ENCODE results near the gene BIRC6.
"Not testable (repeated sequence)": the region's sequence is repeated elsewhere in the genome, so short reads cannot be mapped to it uniquely, and the experiment has no call there.

BIRC6 gene

GRCh38 chr2:32453242-32454062, 96.6 kb downstream of the BIRC6 start:
- no peak for DNase-seq

DNA sequence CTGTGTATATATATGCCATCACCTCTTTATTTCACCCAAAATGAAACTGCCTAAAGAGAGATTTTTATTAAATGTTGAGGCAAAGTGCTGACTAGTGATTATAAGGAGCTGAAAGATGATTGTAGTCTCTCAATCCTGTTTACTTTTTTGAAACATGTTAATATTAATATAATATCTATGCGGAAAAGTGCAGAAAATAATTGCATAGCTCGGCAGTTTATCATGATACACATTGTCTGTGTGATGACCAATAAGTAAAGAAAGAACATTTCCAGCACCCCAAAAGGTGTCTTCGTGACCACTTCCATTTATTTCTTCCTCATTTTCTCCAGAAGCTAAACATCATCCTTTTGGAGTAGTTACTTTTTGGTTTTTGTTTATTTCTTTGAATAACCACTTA, 99.0 kb downstream of the BIRC6 start:
- no peak for DNase-seq

- no peak for DNase-seq
These were observed 100.0 kb downstream of the BIRC6 start for GRCh38 chr2:32456808-32457207.

DNA sequence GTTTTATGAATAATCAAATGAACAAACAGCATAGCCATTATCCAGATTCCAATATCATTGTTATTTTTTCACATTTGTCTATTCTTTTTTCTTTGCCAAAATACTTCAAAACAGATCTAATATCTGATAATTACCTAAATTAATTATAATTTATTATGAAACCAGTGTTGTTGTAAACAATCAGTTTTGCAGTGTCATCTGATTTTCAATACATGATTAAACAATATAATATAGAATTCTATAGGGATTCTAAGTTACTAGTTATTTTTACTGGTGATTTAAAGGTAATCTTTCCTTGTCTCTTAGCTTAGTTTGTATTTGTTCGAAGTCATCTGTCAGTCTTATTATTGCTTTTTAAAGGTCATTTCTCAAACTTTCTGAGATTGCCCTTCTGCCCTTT, 101.0 kb downstream of the BIRC6 start:
- DNase-seq, result no peak

DNA sequence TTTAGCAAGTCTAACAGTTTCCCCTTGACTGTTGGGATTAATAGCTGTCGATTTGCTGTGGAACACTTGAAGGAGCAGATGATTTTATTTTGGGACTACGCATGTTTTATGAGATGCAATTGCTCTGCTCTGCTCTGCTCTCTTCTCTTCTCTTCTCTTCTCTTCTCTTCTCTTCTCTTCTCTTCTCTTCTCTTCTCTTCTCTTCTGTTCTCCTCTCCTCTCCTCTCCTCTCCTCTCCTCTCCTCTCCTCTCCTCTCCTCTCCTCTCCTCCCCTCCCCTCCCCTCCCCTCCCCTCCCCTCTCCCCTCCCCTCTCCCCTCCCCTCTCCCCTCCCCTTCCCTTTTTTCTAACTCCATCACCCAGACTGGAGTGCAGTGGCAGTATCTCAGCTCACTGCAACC, 104.0 kb downstream of the BIRC6 start:
- DNase-seq, result not testable (repeated sequence)

GRCh38 chr2:32463110-32463509, 106.3 kb downstream of the BIRC6 start:
- DNase-seq, result no peak

DNA sequence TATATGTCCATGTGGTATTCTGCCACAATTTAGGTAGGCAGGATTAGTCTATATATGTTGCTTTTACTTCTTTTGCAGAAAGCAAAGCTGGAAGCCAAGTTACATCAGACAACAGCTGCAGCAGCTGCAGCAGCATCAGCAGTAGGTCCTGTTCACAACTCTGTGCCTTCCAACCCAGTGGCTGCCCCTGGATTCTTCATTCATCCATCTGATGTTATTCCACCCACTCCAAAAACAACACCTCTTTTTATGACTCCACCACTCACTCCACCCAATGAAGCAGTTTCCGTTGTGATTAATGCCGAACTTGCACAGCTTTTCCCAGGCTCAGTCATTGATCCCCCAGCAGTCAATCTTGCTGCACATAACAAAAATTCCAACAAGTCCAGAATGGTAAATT, 107.6 kb downstream of the BIRC6 start:
- no peak for DNase-seq

- DNase-seq, result no peak
These were observed 115.8 kb downstream of the BIRC6 start for GRCh38 chr2:32472605-32473004.

DNA sequence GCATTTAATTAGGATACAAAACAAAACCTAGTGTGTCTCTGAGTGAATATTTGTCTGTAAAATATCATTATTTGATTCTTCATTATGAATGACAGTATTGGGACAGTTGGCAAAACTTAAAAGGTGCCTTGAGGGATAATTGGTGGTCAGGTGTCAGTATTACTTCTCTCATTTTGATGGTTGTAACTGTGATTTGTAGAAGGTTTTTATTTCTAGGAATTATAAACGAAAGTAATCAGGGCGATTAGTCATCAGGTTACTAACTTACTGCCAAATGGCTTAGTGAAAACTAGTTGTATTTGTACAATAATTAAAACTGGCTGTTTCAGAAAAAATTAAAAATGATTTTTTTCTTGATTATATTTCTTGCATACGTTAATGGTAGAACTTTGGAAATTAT, 117.6 kb downstream of the BIRC6 start:
- DNase-seq, result no peak

- no peak for DNase-seq
These were observed 122.2 kb downstream of the BIRC6 start for GRCh38 chr2:32478889-32479620.

- DNase-seq, result no peak
These were observed 123.2 kb downstream of the BIRC6 start for GRCh38 chr2:32479993-32480392.

GRCh38 chr2:32482471-32482870, 125.6 kb downstream of the BIRC6 start:
- no peak for DNase-seq

- DNase-seq, result no peak
These were observed 128.1 kb downstream of the BIRC6 start for GRCh38 chr2:32484937-32485336.

GRCh38 chr2:32485399-32485798, 128.6 kb downstream of the BIRC6 start:
- DNase-seq, result no peak

DNA sequence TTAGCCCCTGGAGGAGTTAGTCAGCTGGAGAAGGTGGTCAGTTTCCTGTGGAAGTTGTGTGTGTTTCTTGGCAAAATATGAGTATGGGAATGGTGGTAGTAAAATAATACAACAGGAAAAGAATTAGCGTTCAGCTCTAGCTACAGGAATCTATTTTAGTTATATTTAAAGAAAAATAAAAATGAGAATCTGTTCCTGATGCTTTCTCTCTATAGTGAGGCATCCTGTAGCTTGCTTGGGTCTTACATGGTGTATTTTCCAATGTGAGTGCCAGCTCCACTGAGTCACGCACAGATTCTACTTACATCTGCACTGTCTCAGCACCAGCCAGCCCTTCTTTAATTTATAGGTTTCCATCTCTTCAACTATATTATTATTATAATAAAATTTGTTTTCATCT, 132.2 kb downstream of the BIRC6 start:
- no peak for DNase-seq

GRCh38 chr2:32491346-32491745, 134.5 kb downstream of the BIRC6 start:
- no peak for DNase-seq

DNA sequence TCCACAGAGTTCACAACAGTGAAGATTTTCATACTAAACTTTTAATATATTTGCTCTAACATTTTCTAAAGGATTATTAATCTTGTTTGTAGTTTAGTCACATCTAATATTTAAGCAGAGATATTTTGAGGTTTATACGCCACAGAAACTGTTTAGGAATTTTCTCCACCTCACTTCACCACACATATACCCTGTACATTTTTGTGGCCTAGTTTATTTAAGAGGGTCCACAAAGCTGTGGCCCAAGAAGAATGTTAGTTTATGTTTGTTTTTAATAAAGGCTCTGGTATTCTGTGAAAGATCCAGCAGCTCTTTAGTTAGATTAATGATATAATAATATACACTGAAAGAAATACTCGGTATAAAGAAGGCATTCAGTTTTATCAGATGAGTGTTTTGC, 138.3 kb downstream of the BIRC6 start:
- no peak for DNase-seq

- DNase-seq, result no peak
These were observed 139.8 kb downstream of the BIRC6 start for GRCh38 chr2:32496662-32497061.

- DNase-seq, result no peak
These were observed 141.5 kb downstream of the BIRC6 start for GRCh38 chr2:32498306-32498705.

DNA sequence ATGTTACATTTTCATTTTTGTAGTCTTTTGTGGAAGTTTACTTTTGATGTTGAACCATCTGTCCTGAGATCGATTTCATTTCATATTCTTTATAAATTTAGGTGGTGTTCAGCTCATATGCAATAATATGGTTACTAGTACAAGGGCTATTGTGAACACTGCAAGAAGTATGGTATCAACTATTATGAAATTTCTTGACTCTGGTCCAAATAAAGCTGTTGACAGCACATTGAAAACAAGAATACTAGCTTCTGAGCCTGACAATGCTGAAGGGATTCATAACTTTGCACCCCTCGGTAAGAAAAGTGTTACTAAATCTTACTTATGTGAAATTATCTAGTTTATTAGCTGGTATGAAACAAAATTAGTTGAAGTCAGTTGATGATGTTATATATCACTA, 146.1 kb downstream of the BIRC6 start:
- DNase-seq, result no peak

DNA sequence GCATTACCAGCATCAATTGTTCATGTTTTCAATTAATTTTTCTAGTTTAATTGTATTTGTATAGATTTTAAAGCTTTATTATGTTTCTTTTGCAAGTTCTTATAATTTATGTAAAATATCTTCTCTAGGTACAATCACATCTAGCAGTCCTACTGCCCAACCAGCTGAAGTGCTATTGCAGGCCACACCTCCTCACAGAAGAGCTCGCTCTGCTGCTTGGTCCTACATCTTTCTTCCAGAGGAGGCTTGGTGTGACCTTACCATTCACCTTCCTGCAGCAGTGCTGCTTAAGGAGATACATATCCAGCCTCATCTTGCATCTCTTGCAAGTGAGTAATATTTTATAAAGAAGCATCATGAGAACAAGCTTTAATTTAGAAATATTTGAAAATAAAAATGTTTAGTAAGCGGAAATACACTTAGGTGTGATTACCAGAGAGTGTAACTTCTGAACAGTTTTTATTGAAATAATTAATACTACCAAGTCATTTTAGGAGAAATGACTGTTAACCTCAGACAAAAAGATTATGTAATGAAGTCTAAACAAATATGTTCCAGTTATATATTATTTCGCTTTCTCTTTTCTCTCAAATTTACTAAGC, 148.2 kb downstream of the BIRC6 start:
- no peak for DNase-seq

DNA sequence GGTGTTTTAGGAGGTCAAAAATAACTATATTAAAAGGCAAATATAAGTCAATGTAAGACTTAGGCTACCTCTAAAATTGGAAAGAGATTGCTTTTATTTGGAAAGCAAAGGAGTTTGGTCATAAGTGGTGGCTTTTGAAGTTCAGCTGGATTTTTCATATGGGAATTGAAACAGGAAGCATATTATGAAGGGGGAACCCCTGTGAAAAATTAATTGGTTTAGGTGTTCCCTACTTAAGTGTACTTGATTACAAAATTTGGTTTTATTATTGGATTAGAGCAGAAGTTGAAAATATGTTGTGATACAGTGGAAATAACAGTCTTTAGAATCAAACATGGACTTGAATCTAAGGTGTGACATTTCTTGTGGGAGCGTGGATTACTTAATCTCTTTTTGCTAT, 149.6 kb downstream of the BIRC6 start:
- no peak for DNase-seq

GRCh38 chr2:32514946-32515345, 158.1 kb downstream of the BIRC6 start:
- no peak for DNase-seq

DNA sequence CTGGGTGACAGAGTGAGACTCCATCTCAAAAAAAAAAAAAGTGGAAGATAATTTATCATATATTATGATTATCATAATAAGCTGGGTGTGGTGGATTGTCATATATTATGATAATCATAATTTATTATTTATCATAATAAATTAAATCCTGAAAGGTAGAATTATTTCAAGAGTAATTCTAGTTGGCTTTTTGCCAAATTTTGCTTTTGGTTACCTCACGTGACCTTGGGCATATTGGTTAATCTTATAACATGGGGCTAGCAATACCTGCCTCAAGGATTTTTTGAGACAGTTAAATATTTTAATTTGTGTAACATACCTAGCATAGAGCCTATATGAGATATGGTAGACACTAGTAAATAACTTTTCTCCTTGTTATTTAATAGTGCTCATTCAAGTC, 159.7 kb downstream of the BIRC6 start:
- no peak for DNase-seq

Measured in cortex of kidney (tissue), 1 donor.